Measurements from ENCODE around the gene SYNM. TPM values are rescaled to one million over a fixed set of nuclear protein-coding genes. Genes with fewer than 3 reads are reported as not detected.

The SYNM gene
- total RNA-seq, 2 donors from 2014 or later, result 3.3 to 108 TPM

DNA sequence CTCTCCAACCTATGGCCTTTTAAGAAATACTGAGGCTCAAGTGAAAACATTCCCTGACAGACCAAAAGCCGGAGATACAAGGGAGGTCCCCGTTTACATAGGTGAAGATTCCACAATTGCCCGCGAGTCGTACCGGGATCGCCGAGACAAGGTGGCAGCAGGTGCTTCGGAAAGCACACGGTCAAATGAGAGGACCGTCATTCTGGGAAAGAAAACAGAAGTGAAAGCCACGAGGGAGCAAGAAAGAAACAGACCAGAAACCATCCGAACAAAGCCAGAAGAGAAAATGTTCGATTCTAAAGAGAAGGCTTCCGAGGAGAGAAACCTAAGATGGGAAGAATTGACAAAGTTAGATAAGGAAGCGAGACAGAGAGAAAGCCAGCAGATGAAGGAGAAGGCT is 24.8 kb downstream of the SYNM start:
- Histone ChIP-seq H3K4me1 (no peaks in the 10 kb centered on the region), H3K9ac (ENCODE audit: low read depth in 2 of 2, low read length in 2 of 2) (no peak overlapping the region), H3K4me3 (no peak overlapping the region), H3K27ac (no peak overlapping the region), H3K27me3 (no peaks in the 10 kb centered on the region), H3K36me3 (no peaks in the 10 kb centered on the region), H3K9me3 (no peaks in the 10 kb centered on the region)
- TF ChIP-seq, protein P1, sequence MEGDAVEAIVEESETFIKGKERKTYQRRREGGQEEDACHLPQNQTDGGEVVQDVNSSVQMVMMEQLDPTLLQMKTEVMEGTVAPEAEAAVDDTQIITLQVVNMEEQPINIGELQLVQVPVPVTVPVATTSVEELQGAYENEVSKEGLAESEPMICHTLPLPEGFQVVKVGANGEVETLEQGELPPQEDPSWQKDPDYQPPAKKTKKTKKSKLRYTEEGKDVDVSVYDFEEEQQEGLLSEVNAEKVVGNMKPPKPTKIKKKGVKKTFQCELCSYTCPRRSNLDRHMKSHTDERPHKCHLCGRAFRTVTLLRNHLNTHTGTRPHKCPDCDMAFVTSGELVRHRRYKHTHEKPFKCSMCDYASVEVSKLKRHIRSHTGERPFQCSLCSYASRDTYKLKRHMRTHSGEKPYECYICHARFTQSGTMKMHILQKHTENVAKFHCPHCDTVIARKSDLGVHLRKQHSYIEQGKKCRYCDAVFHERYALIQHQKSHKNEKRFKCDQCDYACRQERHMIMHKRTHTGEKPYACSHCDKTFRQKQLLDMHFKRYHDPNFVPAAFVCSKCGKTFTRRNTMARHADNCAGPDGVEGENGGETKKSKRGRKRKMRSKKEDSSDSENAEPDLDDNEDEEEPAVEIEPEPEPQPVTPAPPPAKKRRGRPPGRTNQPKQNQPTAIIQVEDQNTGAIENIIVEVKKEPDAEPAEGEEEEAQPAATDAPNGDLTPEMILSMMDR (IDR thresholded peaks at IDR 0.05), result no peak
- intact Hi-C loops (cut with DNase I), result no loop called here
- no peak for DNase-seq

DNA sequence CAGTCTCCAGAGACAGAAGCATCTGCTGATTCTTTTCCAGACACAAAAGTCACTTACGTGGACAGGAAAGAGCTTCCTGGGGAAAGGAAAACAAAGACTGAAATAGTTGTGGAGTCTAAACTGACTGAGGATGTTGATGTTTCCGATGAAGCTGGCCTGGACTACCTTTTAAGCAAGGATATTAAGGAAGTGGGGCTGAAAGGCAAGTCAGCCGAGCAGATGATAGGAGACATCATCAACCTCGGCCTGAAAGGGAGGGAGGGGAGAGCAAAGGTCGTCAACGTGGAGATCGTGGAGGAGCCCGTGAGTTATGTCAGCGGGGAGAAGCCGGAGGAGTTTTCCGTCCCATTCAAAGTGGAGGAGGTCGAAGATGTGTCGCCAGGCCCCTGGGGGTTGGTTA is 25.4 kb downstream of the SYNM start:
- no peaks in the 10 kb centered on the region for H3K9me3 ChIP-seq
- no peak overlapping the region for H3K4me3 ChIP-seq
- no peaks in the 10 kb centered on the region for H3K27me3 ChIP-seq
- no peak overlapping the region for H3K27ac ChIP-seq
- intact Hi-C loops (cut with DNase I), result no loop called here
- H3K9ac ChIP-seq (ENCODE audit: low read depth in 2 of 2, low read length in 2 of 2), result no peak overlapping the region
- no peak for DNase-seq
- no peaks in the 10 kb centered on the region for H3K4me1 ChIP-seq
- TF ChIP-seq, protein P1 (IDR thresholded peaks at IDR 0.05), result no peak
- no peaks in the 10 kb centered on the region for H3K36me3 ChIP-seq

DNA sequence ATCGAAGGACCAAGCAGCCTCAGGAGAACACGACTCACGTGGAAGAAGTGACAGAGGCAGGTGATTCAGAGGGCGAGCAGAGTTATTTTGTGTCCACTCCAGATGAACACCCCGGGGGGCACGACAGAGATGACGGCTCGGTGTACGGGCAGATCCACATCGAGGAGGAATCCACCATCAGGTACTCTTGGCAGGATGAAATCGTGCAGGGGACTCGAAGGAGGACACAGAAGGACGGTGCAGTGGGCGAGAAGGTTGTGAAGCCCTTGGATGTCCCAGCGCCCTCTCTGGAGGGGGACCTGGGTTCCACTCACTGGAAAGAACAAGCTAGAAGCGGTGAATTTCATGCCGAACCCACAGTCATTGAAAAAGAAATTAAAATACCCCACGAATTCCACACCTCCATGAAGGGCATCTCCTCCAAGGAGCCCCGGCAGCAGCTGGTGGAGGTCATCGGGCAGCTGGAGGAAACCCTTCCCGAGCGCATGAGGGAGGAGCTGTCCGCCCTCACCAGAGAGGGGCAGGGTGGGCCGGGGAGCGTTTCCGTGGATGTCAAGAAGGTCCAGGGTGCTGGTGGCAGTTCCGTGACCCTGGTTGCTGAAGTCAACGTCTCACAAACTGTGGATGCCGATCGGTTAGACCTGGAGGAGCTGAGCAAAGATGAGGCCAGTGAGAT is 26.0 kb downstream of the SYNM start:
- TF ChIP-seq, protein P1 (IDR thresholded peaks at IDR 0.05), result no peak
- no peak for DNase-seq
- Histone ChIP-seq H3K4me1 (no peaks in the 10 kb centered on the region), H3K4me3 (no peak overlapping the region), H3K36me3 (no peaks in the 10 kb centered on the region), H3K27me3 (no peaks in the 10 kb centered on the region), H3K9ac (ENCODE audit: low read depth in 2 of 2, low read length in 2 of 2) (no peak overlapping the region), H3K9me3 (no peaks in the 10 kb centered on the region), H3K27ac (no peak overlapping the region)
- intact Hi-C loops (cut with DNase I), result no loop called here

DNA sequence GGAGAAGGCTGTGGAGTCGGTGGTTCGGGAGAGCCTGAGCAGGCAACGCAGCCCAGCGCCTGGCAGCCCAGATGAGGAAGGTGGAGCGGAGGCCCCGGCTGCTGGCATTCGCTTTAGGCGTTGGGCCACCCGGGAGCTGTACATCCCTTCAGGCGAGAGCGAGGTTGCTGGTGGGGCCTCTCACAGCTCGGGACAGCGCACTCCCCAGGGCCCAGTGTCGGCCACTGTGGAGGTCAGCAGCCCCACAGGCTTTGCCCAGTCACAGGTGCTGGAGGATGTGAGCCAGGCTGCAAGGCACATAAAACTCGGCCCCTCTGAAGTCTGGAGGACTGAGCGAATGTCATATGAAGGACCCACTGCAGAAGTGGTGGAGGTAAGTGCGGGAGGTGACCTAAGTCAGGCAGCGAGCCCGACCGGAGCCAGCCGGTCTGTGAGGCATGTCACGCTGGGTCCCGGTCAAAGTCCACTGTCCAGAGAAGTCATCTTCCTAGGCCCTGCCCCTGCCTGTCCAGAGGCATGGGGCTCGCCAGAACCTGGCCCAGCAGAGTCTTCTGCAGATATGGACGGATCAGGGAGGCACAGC is 26.7 kb downstream of the SYNM start:
- H3K4me3 ChIP-seq, result no peak overlapping the region
- no peaks in the 10 kb centered on the region for H3K27me3 ChIP-seq
- DNase-seq, result no peak
- TF ChIP-seq, protein P1 (IDR thresholded peaks at IDR 0.05), result no peak
- H3K27ac ChIP-seq, result no peak overlapping the region
- no peak overlapping the region for H3K9ac ChIP-seq (ENCODE audit: low read depth in 2 of 2, low read length in 2 of 2)
- H3K4me1 ChIP-seq, result no peaks in the 10 kb centered on the region
- no peaks in the 10 kb centered on the region for H3K9me3 ChIP-seq
- no peaks in the 10 kb centered on the region for H3K36me3 ChIP-seq
- intact Hi-C loops (cut with DNase I), result no loop called here

DNA sequence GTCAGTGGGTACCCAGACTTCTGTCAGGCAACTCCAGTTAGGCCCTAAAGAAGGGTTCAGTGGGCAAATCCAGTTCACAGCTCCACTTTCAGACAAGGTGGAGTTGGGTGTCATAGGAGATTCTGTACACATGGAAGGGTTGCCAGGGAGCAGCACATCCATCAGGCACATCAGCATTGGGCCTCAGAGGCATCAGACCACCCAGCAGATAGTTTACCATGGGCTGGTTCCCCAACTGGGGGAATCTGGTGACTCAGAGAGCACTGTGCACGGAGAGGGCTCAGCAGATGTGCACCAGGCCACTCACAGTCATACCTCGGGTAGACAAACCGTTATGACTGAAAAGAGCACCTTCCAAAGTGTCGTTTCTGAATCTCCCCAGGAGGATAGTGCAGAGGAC is 27.2 kb downstream of the SYNM start:
- Histone ChIP-seq H3K9me3 (no peaks in the 10 kb centered on the region), H3K4me1 (no peaks in the 10 kb centered on the region), H3K4me3 (no peak overlapping the region), H3K27ac (no peak overlapping the region), H3K36me3 (no peaks in the 10 kb centered on the region), H3K27me3 (no peaks in the 10 kb centered on the region), H3K9ac (ENCODE audit: low read depth in 2 of 2, low read length in 2 of 2) (no peak overlapping the region)
- DNase-seq, result no peak
- TF ChIP-seq, protein P1 (IDR thresholded peaks at IDR 0.05), result no peak
- intact Hi-C loops (cut with DNase I), result no loop called here
